OCI-M1 (cell line): ENCODE results near the gene GNAI1.

Experiments used
- DNase-seq: peaks from one replicate; lab custom pipeline; 2025; lab: John Stamatoyannopoulos, UW

The GNAI1 gene

DNA sequence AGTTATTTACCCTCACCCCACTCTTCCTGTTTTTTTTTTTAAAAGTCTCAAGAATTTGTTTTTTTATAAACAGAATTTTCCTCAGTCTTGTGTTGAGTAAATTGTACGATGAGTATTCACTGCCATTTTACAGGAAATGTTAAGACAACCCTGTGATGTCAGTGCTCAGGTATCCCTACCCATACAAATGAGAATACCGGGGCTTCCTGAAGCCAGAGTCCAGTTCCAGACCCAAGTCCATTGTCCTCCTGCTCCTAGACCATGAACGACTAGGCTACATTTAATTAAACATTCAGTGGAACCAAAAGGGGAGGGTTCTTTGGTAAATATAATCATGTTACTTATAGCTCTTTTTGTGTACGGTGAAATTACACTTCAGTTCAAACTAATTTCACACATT, 79.2 kb downstream of the GNAI1 start:
- DNase-seq, result no peak

DNA sequence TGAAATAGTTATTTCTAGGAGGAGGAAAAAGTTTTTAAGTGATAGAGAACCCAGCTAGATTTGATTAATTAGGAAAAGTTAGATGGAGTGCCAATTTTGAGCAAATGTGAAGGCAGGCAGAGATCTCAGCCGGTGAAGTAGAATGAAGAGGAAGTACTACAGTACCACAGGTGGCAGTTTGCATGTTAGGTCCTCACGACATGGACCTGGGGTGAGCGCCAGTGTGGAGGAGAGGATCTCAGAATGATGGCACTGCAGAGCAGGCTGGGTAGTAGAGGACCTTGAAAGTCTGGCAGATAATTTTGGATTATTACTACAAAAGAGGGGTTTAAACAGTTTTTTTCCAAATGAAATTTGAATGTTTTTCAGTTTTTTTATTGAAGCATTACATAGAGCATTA, 81.1 kb downstream of the GNAI1 start:
- no peak for DNase-seq

DNA sequence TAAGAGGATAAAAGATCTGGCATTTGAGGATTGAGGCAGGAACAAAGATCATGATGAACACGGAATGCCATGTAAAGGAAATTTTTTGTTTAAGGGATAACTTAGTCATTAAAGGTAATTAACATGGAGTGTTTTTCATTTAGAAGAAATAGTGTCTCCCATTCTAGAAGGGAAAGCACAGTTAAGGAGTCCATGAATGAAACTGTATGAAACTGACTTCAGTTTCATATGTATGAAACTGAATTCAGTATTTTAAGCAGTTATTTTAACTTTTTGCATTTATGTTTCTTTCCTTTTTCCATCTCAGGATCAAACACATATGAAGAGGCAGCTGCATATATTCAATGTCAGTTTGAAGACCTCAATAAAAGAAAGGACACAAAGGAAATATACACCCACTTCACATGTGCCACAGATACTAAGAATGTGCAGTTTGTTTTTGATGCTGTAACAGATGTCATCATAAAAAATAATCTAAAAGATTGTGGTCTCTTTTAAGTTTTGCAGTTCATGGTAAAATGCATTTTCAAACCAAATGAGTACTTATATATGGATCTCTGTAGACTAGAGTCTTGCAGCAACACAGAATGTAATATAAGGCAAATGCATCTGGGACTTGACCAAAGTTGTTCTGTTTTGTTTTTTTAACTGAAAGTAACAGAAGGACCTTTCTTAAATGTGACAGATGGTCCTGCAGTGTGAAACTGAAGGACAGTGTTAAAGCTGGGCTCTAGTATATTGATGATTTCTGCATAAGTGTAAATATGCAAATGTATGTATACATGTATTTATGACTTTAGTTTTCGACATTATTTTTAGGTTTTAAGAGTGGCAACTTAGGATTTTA, 82.6 kb downstream of the GNAI1 start:
- DNase-seq, result no peak

DNA sequence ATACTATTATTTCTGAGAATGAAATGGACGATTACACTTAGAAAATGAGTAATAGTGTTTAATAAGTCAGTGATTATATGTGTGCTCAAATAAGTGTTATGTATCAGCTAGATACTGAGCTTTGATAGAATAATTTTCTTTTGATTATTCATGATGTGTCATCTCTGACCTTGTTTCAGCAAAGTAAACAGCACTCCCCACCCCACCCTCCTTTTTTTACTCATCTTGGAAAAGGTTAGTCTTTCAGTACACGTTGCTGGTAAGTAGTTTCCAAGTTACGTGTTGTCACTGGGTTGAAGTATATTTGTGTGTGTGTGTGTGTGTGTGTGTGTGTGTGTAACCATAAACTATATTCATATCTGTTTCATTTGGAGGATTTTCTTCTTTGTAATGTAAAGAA, 84.1 kb downstream of the GNAI1 start:
- no peak for DNase-seq

DNA sequence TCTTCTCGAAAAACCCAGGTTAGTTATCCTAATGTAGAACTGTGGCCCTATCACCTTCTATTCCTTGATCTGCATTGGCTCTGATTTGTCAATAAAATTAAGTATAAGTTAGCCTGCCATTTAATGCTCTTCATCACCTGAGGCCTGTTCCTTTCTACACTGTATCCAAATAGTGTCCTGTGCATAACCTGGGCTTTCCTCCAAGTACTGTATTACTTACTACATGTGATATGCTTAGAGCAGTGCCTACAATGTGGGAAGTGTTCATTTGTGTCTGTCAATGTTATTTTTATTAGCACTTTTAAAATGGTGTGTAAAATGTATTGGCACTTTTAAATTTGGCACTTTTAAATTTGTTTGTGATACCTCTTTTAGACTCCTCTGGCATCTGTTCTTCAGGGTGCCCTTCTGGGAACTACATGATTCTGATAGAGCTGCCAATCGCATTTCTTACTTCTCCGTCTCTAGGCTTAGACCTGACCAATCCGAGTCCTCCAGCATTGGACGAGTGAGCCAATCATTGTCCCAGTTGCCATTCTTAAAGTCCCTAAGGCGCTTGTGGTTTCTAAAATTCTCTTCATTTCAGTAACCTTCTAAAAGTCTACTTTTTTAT, 85.5 kb downstream of the GNAI1 start:
- no peak for DNase-seq

DNA sequence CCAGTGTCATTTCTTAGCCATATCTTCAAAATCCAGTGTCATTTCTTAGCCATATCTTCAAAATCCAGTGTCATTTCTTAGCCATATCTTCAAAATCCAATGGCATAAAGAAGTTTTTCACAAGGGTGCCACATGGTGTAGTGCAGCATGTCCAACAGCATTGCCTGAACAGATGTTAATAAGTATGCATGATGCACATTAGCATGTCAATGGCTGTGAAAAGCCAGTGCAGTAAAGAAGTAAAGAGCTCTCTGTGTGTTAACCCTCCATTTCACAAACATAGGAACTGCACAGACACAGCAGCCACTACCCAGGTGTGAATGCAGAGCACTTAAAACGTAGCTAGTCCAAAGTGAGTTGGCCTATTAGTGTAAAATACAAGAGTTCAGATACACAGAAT, 89.8 kb downstream of the GNAI1 start:
- DNase-seq, result peak; percentile 61

DNA sequence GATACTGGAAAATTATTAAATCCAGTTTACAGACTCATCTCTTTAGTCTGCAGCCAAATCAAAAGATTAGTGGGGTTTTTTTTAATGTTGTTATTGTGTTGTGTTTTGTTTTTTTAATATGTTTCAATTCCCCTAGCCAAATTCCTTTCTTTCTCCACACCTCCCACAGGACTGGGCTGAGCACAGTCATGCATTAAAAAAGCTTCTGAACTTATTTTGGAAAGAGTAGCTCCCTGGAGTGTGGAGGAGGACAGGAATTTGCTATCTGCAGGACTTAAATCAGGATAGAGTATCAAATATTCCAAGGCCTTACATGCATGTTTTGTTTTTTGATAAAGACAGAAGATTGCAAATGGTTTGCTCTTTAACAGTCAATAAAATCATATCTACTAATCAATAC, 90.7 kb downstream of the GNAI1 start:
- no peak for DNase-seq

DNA sequence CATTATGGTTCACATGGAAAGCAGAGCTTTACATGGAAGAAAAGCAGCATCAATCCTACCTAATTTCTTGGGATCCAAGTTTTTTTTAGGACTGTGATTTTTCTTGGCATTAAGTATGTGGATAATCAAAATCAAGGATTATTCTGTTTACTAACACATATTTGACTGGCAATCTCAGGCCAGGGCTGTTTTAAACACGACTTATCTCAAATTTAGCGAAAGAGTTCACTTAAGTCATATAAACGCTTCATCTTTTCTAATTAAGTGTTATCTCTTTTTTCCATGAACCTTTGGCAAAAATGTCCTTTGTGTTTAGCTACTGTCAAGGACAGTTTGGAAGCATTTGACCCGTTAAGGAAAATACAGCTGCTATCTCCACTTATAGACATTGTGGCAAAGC, 92.0 kb downstream of the GNAI1 start:
- DNase-seq, result no peak

DNA sequence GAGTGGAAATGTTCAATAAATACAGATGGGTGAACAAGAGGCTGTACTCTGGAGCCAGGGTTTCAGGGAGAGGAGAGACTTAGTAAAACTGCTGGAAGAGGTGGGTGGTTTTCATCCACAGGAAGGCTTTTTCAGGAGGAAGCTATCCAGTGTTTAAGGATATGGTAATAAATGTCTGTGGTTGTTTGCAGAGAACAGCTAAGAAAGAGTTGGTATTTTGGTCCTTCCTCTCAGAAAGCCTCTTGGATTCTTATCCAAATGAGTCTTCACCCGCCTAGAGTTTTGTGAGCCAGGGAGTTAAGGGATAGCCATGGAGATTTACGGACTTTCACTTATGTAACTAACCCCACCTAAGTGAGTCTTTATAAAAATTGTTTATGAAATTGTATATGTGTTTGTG, 95.7 kb downstream of the GNAI1 start:
- DNase-seq, result no peak

DNA sequence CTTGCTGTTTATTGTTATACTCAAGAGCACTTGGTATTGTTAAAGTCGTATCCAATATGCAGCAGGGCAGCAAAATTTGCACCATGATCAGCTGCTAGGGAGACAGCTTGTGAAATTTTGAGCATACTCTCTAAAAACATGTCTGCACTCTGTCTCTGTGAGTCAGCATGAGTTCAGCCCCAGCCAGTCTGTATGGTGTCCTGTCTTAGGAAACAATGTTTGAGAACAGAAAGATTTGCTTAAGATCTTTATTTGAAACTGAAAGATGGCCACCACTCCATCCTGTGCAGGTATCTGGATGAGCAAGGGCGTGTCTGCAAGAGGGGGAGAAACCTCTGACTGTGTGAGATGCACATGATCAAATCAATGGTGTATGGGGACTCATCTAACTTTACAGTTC, 97.1 kb downstream of the GNAI1 start:
- DNase-seq, result no peak

DNA sequence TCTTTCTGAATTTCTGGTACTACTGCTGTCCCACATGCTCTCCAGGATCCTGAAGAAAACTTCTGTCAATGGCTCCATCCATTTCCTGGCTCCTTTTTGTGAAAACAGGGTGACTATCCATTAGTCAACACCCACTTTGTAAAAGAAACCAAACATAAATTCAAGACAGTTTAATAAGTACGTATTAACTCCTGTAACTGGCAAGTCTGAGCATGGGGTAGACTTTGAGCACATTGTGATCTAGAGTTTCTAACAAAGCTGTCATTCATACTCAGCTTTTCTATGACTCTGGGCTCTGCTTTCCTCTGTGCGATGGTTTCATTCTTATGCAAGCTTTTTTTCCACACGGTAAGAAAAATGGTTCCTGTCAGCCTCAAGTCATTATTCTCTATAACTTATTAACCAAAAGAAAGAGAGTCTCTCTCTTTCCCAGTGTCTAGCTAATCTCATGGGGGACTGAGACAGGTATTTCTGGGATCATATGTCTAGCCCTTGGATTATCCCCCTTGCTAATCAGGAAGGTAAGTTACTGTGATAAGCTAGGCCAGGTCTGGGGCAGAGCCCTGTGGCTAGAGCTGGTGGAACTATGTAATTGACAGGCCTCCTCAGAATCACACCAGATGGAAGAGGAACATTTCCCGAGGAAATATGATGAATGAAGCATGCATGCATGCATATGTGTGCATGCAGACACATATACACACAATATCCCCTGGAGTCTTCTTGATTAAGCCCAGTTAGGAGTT, 98.5 kb downstream of the GNAI1 start:
- no peak for DNase-seq

DNA sequence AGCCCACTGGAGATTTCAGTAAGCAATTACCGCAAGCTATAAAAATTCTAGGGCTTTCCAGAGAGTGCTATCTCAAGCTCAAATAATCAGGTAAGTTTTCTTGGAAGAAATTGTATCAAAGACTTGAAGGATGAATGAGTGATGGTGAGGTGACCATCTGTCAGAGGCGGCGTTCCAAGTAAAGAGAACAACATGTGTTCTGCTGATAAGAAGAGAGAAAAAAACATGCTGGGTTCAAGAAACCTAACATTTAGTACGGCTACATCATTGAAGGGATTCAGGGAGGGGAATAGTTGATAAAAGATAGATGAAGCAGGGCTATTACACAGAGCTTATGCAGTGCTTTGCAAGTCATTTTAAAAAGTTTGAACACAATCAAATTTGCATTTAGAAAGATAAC, 100.7 kb downstream of the GNAI1 start:
- DNase-seq, result peak; percentile 81

DNA sequence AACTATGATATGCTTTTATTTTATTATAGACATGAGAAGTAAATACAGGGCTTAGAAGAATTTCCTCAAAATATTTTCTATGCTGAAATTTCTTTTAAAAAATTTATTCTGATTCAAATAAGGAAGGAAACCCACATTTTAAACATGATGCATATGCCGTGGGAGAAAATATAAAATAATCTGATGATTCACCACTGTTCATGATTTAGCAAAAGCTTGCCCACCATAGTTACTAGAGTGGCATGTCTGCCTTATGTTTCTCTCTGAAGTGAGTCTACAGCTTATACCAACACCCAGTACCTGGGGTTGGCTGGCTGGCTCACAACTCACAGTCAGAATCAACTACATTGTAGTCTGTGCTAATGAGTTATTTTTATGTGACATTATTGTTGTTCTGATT, 102.0 kb downstream of the GNAI1 start:
- no peak for DNase-seq

DNA sequence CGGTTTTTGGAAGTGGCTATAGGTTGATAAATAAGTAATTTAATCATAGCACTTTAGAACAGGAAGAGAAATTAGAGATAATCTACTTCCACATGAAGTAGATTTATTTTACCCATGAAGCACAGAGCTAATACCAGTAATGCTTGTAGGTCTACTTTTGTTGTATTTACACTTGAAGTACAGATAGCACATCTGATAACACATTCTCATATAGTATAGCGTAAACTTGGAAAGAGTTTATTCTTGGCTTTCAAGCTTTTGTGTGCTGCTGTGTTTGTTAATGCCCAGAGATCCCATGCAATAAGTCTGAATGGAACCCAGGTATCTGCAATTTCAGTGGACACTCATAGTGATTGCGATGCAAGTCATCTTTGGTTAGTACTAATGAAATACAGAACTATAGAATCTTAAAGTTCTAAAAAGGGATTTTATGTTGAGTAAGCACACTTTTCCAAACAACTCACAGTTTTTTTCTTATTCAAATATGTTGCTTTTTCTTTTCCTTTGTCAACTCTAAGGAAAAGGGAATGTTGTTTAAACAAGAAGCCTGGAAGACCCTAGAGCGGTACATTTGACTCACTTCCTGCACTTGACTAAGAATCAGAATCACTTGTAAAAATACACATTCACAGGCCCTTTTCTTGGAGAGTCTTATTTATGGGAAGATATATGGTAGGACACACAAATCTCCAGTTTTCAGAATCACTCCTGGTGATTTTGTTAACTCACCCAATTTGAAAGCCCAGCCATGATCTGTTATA, 105.8 kb downstream of the GNAI1 start:
- no peak for DNase-seq

DNA sequence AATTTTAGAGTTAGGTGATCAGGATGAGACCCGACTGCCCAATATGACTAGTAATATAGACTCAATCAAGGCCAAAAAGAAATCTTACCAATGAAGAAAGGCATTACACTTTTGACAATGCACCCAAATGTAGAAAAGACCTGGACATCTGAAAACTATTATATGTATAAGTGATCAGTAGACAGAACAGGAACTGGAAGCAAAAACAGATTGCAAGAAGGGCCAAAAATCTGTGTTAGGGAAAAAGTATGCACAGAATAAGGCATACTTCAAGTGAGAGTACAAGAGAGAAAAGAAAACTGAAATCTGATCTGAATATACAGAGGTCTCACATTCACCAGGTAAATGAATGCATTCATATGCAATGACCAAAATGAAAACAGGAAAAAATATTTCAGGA, 107.0 kb downstream of the GNAI1 start:
- DNase-seq, result no peak

DNA sequence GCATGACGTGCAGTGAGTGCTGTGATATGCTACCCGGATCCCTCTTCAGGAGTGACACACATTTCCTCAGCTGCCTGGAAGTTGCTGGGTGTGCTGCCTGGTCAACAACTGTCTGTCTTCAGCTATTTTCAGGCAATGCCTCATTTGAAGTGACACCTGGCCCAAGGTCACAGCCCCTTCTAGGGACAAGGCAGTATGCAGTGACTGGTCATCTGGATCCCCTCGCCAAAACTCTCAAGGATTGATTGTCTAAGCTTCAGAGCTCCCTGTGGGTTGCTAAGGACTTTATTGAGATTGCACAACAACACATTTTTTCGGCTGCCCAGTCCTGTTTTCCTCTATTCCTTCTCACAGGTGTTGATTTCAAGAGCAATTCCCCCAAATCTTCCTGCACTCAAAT, 108.8 kb downstream of the GNAI1 start:
- no peak for DNase-seq

DNA sequence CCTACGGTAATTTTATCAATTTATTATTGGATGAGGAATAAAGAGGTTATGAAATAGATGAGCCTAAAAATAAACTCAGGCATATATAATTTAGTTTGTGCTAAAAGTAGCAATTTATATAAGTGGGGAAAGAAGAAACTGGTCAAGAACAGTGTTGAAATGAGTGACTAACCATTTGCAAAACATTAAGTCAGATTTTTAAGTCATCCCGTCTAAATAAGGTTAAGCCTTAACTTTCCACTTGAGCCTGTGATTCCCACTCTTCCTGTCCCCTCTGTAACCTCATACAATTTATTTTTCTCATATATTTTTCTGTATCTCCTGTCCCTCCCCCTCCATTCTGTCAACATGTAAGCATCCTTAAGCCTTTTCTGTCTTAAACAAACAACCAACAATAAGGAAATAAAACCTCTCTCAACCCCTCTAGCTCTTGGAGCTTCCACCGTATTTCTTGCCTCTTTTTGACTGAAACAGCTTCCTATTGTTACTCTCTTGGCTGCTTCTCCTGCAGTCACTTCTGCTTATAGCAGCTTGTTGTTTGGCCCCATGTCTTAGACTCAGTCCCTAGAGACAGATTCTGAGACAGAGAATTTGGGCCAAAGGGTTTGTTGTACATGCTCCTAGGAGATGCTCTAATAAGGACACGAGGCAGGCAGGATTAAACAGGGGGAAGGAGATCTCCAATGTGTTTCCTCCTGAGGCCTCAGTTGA, 109.7 kb downstream of the GNAI1 start:
- no peak for DNase-seq

DNA sequence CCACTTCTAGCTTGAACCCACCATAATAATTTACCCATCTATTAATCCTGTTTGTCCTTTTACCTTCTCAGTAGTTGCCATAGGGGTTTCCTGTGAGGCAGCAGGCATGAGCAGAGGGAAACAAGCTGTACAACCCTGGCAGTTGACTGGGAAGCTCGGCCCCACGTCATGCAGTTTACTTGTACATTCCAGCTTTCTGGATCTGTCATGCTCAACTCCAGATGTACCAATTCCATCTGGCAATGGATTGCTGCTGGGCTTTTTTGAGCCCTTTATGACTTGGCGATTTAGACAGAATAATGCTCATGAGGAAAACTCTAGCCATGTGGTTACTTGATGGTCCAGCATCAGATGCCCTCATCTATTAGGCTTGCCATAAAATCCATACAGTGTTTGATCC, 112.5 kb downstream of the GNAI1 start:
- no peak for DNase-seq

DNA sequence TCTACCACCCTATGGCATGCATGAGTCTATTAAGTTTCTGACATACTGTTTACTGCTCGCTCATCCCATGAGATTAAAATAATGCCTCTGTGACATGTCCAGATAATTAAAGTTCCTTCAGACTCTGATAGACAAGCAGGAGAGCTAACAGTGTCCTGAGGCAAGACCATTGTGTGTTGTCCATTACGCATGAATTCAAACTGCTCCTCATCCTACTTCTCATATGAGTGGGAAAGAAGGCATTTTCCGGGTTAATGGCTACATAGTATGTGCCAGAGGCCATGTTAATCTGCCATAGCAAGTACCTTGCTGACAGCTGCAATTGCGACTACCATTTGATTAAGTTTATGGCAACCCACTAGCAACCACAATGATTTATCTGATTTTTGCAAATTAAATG, 113.3 kb downstream of the GNAI1 start:
- no peak for DNase-seq

DNA sequence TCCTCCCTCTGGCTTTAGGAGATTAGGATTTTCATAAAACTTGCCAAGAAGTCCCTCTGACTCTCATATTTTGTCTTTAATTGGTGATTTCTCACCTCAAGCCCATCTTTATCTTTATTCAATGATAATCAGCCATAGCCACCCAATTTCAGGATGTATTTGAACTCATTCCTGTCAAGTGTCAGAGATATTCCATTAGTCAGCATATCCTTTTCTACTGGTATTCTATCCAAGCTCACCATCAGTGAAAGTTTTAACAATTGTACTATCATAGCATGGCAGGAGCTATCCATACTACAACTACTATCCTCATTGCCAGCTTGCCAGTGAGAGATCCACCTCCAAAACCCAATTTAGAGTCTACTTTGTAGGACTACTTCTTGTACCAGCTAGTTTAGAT, 114.6 kb downstream of the GNAI1 start:
- no peak for DNase-seq

DNA sequence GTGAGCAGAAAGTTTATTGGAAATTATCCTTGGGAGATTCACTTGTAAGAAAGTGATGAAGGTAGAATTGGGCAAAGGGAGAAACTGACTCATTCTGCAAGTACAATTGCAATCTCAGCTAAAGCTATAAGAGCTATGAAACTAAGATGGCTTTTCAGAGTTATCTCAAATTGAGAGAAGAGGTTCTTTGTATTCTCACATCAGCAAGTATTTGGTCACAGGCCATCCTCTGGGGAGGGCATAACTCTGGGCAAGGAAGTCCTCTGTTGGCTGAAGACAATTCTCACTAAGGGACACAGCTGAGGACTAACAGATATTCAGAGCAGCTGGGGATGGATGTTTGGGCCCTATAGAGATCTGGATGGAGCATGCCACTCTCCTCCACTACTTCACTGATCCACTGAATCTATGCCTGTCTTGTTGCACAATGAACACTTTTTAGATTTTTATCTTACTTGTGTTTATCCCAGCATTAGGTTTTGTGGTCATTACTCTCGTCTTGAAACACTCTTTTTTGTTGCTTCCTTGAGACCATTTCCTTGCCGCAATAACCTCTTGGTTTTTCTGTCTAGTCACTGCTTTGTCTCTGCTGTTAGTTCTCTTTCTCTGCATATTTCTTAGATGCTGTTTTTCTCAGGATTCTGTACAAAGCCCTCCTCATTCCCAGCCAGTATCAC, 115.1 kb downstream of the GNAI1 start:
- DNase-seq, result peak; percentile 52
